NOMO-1 (cell line): ENCODE data around the gene BMPER.

Experiments used
- DNase-seq, 2 experiments: peaks; one replicate each; lab custom pipeline; 2025; ENCODE audit not compliant: unreplicated experiment in 2 of 2; lab: John Stamatoyannopoulos, UW

The BMPER gene

DNA sequence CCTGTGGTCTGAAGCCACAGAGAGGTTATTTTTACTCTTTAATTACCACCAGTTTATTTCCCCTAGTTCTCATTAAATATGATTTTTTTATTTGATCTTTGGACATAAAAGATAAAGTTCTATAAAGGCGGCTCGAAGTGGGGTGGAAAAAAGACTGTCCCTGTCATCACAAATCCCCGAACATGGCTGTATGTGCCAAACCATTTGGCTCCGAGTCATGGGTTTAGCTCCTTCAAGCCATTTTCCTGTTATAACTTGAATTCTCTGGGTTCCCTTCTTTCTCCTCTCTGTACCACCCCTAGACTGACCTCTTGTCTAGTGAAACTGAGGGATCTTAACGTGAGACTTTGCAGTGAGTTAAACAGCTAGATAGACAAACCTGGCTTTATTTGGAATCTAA is 181.6 kb downstream of the BMPER start:
- DNase-seq, result no peak

DNA sequence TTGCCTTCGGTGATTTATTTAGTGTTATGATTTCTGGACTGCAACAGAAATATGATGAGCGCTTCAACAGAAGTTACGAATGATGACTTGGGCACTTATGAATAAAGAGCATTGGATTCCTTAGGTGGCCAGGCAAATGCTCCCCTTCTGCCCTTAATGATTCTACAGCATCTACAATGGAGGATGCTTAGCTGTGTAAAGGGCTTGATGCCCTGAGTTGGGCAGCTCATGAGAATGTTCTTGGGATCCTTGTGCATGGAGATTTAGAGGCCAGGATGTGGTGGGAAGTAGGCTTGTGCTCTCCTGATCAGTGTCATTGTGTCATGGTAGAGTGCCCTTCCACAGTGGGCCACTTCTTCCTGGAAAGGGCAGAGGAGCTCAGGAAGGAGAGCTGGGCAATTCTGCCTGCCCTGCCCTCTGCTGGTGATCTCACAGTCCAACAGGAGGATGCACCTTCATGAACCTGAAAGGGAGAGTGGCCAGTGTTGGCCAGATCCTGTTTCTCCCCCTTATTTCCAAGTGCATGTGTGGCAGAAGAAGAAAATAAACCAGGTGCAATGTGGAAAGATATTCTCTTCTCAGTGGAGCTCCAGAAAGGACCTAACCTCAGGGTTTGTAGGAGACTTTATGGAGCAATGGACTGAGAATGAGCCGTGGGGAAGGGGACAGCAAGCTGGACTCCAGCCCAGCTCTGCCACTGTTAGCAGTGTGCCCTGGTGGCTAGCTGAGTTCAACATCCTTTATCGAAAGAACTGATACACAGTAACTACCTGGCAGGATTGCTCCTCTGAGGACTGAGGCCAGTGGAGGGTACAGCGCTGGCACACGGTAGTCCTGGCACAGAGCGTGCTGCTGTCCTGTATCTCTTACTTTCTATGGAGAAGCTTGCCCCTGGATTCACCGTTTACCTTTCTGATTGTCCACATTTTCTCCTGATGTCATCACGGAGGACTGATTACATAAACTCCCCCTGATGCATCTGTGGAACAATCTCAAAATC is 182.9 kb downstream of the BMPER start:
- no peak for DNase-seq

DNA sequence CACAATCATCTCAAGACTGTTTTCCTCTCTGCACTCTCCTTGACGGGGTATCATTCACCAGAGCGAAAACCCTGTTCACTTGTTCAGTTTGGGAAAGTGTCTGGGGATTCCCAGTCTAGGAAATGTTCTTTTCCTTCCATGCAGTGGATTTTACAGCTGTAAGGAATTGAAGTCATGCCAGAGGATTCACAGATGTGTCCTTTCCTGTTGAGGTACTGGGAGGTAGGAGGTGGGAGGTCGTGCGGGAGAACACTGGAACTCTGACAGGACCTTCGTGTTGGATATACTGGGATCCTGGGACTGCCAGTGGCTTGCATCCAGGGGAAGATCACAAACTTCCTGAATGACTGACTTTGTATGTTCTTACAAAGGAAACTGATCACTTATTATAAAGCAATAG is 185.5 kb downstream of the BMPER start:
- no peak for DNase-seq

DNA sequence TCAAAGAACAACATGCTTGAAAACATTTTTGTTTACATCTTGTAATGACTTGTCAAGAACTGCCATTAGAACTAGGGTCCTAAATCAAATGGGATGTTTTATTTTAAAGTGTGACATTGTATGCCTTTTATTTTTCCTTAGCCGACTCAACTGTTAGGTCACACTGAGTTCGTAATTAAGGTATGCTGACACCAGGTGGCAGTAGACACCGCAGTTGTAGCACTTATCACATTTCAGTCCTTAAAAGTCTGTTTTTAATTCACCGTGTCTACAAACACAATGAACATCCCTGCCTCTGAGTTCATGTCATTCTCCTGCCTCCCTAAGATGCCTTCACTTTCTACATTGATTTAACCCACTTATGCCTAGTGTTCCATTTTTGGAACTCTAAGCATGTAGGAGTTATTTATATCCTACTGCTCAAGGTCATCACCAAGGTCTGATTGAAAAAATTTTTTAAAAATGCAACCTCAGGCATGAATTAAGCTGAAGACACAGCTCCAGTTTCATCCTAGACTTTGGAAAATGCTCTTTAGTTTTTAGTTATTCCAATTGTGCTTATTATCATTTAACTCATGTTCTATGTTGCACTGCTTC is 186.1 kb downstream of the BMPER start:
- peak in 1 of 2 experiments; percentile 59 for DNase-seq

DNA sequence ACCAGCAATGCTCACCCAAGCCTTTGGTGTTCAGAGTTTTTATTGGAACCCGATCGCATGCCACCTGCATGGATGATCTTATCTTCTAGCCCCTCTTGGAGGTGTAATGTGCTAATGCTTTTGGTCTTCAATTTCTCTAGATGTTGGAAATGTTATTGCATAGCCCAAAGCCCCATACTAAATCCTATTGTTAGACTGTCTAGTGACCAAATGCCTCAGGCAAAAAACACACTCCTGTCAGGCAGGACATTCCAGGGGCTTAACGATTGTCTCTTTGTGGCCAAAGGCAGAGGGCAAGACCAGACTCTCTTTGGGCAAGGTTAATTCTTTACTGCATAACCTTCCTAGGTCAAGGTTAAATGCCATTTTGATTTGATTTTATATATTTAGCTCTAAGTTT is 187.9 kb downstream of the BMPER start:
- DNase-seq, result no peak

DNA sequence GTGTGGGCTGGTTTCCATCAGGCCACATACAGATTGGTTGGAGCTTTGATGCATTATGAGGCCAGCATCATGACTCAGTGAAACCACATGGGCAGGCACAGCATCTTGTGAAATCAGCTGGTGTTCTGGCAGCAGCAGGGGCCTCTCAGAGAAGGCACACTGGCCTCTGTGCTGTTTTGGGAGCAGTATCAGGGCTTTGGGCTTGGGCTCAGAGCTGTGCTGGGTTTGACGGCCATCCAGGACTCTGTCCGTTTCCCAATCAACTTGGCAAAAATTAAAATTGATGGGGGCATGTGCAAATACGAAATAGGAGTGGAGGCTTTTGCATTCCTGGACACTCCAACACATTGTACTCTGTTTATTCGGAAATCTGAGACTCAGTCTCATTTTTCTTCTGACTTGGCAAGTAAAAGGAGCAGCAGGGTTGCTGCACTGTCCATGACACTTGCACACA is 190.9 kb downstream of the BMPER start:
- peak; percentile 37 to 42 for DNase-seq

DNA sequence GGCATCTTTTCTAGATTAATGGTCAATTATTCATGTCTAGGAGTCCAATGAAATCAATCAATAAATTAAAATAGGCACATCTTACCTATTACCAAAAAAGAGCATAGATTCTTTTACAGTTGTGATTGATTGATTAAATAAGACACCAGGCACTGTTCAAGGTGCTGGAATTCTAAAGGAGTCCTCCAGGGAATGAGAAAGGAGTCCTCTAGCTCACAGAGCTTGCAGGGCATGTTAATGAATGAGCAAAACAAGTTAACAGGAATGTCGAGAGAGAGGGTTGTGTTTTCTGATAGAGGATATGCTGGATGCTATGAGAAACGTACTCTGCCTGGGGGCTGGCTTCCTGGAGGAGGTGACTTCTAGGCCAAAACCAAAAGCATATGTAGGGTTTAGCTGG is 191.4 kb downstream of the BMPER start:
- DNase-seq, result no peak

DNA sequence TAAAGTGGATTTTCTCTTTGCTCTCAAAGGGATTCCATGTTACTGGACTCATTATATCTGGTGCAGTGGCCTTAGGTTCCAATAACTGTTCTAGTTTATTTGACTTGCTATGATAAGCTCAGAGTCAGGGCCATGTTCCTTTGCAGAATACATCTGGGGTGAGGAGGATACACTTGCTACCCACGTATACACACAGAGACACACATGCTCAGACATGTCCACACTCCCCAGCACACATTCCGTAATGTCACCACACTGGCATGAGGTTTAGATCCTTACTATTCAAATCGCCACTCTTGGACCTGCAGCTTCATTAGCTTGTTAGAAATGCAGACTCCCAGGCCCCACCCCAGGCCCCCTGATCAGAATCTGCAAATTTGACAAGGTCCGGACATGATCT is 195.3 kb downstream of the BMPER start:
- DNase-seq, result no peak

DNA sequence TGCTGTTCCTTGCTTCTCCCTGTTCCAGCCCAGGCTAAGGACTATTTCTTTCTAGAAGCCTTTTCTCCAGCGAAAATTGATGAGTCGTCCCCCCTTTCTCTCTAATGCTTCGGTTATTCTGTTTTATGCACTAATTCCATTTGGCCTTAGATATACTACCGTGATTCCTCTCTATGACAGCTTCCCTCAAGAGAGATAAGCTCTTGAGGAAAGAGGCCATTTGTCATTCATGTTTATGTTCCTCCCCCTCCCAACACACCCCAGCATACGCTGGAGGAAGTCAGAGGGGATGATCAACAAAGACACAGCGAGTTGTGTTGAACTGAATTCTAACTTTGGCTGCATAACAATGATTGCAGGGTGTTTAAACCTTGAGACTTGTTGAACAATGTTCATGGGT is 198.8 kb downstream of the BMPER start:
- DNase-seq, result no peak

DNA sequence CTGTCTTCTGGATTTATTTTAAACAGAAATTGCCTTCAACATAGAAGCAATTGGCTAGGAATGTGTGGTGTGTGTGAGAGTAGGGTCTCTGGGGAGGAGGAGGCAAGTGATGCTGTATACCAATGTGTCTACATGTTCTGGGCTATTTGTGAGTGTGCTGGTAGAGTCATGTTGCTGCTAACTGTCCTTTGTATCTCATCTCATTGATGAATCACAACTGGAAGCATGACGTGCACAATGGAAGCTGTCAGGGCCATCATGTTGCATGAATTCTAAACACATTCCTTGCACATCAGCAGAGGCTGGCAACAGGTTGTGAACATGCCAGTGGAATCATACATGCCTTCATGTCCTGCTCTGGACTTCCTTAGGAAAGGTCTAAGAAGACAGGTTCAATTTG is 199.7 kb downstream of the BMPER start:
- no peak for DNase-seq

DNA sequence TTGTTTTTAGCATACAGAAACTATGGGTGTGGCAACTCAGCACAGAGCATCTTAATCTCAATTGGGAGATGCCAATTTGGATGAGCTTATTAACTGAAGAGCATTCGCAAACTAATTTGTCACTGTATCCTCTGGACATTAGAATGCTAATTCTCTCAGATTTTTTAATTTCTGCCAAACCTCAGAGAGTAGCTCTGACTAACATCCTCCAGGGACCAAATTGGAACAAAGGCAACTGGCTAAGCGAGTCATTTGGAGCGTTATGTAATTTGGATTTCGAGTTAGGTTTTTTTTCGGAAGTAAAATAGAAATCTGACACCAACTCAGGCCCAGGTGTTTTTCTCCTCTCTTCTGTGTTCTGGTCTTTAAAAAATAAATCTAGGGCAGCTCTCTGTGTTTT is 201.9 kb downstream of the BMPER start:
- peak; percentile 30 to 47 for DNase-seq

DNA sequence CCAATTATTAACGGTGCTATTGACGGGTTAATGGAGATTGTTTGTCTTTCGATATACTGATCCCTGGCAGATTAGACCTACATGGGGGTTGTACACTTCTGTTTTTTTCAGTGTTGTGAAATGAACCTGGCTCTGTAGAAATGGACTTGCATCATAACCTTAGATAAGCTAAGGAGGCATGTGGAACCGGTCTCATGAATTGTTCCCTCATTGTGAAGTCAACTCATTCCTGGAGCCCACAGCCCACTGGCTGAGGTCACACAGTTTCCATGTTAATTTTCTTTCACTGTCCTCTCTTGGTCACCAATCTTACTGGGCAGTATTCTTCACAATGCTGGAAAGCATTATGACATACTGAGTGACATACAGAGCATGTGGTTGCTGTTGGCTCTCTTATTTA is 202.8 kb downstream of the BMPER start:
- peak; percentile 53 to 85 for DNase-seq

DNA sequence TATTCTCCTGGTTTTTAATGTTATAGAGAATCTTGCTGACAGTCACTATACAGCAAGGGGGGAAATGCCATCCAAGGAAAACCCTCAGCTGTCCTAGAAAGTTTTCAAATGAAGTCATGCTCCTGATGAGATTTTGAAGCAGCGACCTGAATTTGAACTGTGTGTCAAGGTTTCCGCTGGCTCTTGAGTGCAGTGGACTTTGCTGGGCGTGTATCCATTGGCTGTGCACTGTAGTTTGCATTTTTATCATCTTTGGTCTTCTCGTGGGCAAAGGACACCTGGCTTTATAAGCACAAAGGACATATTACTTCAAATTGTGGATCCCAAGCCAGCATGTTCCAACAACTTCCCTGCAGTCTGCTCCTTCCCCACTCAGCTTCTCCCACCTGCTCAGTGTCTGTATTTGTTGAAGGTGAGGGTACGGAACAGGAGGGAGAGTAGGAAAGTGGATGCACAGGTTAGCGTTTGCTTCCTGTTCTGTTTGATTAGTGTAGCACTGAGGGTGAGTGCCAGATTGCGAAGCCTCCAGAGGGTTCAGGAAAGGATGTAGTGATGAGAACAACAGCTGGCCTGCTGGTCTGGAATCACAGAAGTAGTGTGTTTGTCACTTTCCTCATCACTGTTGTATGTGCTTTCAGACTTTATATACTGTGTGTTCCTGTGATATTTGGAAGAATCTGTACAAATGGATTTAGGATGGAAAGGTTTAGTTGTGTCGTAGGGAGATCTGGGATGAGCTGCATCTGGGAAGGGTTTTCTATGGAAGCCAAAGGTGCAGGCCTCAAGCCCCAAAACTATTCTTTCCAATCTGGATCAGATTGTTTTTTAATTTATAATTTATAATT is 204.8 kb downstream of the BMPER start:
- DNase-seq, result no peak

DNA sequence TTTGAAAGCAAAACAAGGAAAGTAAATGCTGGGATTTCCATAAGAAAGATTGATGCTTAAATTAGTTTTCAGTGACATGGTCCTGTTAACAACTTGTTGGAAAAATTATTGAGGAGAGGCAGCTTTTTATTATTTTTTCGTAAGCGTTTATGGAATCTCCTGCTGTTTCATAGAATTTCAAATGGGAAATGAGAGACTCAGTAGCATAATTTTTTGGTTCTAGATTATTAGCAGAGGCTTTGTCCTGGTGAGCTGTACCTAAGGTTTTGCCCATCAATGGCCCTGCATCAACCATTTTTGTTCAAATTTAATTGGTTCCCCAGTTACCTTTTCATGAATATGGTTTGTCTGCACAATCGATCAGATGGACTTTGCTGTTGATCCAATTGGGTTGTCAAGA is 205.7 kb downstream of the BMPER start:
- no peak for DNase-seq

DNA sequence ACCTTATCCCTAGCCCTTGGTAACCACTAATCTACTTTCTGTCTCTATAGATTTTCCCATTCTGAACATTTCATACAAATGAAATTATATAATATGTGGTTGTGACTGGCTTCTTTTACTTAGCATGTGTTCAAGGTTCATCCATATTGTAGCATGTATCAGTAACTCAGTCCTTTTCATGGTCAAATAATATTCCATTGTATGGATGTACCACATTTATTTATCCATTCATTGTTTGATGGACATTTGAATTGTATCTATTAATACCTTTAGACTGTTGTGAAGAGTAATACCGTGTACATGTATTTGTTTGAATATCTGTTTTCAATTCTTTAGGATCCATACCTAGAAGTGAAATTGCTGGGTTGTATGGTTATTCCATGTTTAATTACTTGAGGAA is 210.2 kb downstream of the BMPER start:
- DNase-seq, result no peak

DNA sequence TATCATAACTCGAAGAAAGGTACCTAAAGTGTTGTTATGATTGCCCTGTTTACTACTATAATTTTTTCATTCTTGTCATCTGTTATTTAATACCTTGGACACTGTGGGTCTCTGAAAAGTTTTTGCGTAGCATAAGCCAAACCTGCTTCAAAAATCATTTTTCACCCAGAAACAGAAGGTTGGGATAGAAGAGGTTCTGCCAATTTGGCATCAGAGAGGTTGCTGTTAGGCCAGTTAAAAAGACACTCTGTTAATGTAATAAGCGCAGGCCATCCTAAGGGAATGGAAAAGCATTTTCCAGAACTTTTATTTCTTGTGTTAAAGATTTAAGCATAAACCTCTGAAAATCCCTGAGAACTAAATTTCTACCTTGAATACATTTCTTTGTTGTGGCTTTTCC is 212.2 kb downstream of the BMPER start:
- no peak for DNase-seq

DNA sequence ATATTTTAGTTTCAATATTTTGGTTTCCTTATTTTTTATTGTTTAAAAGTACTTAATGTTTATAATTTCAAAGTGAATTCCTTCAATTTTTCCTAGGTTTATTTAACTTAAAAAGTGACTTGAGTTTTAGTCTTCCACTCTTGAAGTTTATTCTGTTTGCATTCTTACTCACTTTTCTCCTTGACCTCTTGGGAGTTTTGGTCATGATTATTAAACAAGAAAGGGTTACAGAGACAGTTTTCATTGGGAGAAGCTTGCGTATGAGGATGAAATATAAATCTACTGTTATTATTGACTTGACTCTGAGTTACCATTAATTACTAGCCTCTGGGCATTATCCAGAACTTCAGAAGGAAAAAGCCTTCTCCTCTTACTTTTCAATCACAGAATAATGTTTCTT is 216.0 kb downstream of the BMPER start:
- DNase-seq, result no peak

DNA sequence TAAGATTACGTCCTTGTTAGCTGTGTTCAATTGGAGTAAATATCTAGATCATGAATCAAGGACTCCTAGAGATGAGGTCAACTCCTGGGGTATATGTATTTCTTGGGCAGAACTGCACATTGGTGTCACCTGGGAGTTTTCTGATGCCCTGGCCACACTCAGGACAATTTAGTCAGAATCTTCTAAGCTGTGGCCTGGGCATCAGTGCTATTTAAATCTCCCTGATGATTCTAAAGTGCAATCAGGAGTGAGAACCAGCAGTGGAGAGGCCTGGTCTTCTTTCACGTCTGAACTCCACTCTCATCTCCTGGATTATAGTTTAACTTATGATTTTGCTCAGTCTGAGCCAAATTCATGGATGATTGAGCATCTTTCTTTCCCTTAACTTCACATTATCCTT is 218.0 kb downstream of the BMPER start:
- DNase-seq, result no peak

DNA sequence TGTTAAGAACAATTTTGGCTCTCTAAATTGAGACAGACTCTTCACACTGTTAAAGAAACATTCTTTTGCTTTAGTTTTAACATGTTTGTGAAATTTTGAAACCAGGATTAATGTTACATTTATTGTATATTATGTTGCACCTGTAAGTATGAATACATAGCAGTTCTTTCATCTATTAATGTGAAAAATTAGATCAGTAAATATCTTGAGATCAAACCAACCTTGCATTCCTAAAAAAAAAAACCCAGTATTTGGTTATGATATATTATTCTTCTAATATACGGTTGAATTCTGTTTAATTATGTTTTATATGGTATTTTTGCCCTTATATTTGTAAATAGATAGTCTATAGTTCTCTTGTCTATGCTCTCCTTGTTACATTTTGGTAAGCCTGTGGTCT is 219.4 kb downstream of the BMPER start:
- no peak for DNase-seq

DNA sequence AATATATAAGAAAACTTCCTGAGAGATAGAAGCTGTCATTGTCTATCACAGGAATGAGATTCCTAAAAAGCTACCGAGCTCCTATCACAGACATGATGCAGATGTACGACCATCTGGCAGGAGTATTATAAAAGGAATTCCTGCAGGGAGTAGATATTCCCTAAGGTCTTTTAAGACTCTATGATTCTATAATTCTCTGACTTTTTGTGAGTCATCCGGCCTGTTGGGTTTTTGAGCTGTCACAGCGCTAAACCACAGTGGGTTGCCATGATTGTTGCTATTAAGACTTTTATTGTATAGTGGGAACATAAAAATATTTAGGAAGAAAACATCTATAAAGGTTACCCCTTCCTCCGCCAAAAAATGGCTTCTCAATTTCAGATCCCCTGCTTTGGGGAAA is 223.4 kb downstream of the BMPER start:
- DNase-seq, result no peak

DNA sequence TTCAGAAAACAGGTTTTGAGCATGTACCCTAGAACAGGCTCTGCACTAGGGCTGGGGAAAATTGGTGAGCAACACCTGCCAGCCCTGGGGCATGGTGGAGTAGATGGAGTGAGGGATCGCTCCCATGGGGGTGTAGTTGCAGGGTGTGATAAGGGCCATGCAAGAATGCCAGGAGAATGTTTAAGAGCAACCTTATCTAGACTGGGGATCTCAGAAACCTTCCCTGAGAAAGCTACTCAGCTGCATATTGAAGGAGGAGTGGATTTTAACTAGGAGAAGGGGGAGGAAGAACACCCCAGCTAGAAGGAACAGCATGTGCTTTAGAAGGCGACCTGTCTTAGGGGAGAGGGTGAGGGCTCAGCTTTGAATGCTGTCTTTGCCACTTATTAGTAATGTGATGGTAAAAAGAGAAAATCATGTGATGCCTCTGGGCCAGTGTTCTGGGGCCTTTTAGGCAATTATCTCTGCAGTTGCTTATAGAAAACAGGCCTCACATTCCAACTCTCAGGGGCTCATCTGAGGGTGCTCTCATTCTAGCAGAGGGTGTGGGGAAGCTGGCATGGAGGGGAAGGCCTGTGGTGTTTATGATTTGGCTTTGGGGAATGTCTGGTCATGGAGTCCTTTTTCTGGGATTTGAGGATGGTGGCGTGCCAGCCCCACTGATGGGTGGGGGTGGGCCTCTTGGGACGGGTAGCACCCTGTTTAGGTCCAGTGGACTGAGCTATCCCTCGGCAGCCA is 225.4 kb downstream of the BMPER start:
- DNase-seq, result no peak
